NT2/D1 (cell line): ENCODE results near the gene GPR39.

ENCODE experiments used
- SUZ12 ChIP-seq: IDR thresholded peaks from 2 replicates; pipeline ENCODE4 v1.6.1; 2011; ENCODE audit not compliant: insufficient read length, insufficient read depth; ENCODE audit errors: extremely low read depth
- YY1 ChIP-seq: IDR thresholded peaks from 2 replicates; pipeline ENCODE4 v1.6.1; 2011; ENCODE audit not compliant: insufficient read length, insufficient read depth
- ZNF274 ChIP-seq: IDR thresholded peaks from 2 replicates; pipeline ENCODE4 v1.6.1; 2011; ENCODE audit warnings: mild to moderate bottlenecking, low read depth, low read length

DNA sequence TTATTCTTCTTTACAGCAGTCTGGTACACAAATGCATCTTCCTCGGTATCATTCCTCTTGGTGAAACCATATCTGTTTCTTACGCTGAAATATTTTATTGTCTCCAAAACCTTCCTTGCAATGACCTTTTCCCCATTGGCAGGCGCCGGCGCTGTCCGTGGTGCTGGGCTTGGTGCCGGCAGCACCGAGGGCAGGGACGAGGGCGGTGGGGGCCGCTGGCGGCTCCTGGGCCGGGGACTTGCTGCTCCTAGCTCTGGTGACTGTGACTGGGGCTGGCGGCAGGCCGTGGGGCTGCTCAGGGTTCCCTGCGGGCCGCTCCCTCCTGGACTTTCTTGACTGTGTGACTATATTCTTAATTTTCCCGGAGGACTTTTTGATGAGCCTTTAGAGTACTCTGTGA is 72.5 kb downstream of the GPR39 start:
- TF ChIP-seq ZNF274, result no peak
- no peak for TF ChIP-seq YY1
- TF ChIP-seq SUZ12, result no peak
